ENCODE results near the gene VLDLR.

GRCh38 chr9:2631263-2631662, 9.7 kb downstream of the VLDLR start:
- no peak for TF ChIP-seq PATZ1 (CRISPR knock-in tag; IDR thresholded peaks at IDR 0.05; ENCODE audit: borderline replicate concordance)
- no peak for TF ChIP-seq ARNTL (CRISPR knock-in tag; IDR thresholded peaks at IDR 0.05; ENCODE audit: borderline replicate concordance, low read depth)
- no peak for TF ChIP-seq ZFP3 (CRISPR knock-in tag; IDR thresholded peaks at IDR 0.05)
- TF ChIP-seq CSDC2 (CRISPR knock-in tag; IDR thresholded peaks at IDR 0.05) = no peak
- TF ChIP-seq ZFP30 (CRISPR knock-in tag; IDR thresholded peaks at IDR 0.05) = no peak
- TF ChIP-seq ISL1 (CRISPR knock-in tag; IDR thresholded peaks at IDR 0.05) = no peak
- no peak for TF ChIP-seq BACH2 (CRISPR knock-in tag; IDR thresholded peaks at IDR 0.05; ENCODE audit: borderline replicate concordance)
- no peak for TF ChIP-seq PPARA (CRISPR knock-in tag; IDR thresholded peaks at IDR 0.05; ENCODE audit: borderline replicate concordance)
- no peak for TF ChIP-seq ESRRG (CRISPR knock-in tag; IDR thresholded peaks at IDR 0.05)
- TF ChIP-seq CSRNP3 (CRISPR knock-in tag; IDR thresholded peaks at IDR 0.05) = no peak
- no peak for TF ChIP-seq CREB5 (CRISPR knock-in tag; IDR thresholded peaks at IDR 0.05; ENCODE audit: low read depth)
- TF ChIP-seq ZNF565 (CRISPR knock-in tag; conservative IDR thresholded peaks at IDR 0.05; ENCODE audit: low read depth) = no peak

Measured in SK-N-SH treated with all-trans-retinoic acid at 6 μM for 48 hours (cell line).